Activated CD4-positive, alpha-beta T cell treated with anti-CD3 and anti-CD28 coated beads, Interleukin-2, amount 10 ng/mL, durations not matched to agents 7 days and 5 days (primary cell): ENCODE measurements around the gene MFSD6. TPM values are rescaled to one million over a fixed set of nuclear protein-coding genes. Genes with fewer than 3 reads are reported as not detected.

ENCODE experiments used
- CTCF ChIA-PET: fragments of 350-600 bp; sonication (Branson Sonifier 250); formaldehyde crosslinking; loops from one replicate; lab custom pipeline; 2021; ENCODE audit warnings: antibody characterized with exemption; lab: Charles Lee
- POLR2A ChIA-PET: fragments of 350-600 bp; sonication (Branson Sonifier 250); formaldehyde crosslinking; loops from one replicate; lab custom pipeline; 2021; ENCODE audit warnings: antibody characterized with exemption; lab: Charles Lee
- DNase-seq: peaks from one replicate; pipeline ENCODE4 v3.0.0-alpha.2; 2020
- H3K27ac Mint-ChIP-seq: one replicate; pipeline ENCODE4 v1.8.0; 2021; ENCODE audit warnings: mild to moderate bottlenecking, moderate library complexity, mixed read lengths
- H3K27me3 Mint-ChIP-seq: one replicate; pipeline ENCODE4 v1.8.0; 2021; ENCODE audit warnings: mixed read lengths
- H3K36me3 Mint-ChIP-seq: one replicate; pipeline ENCODE4 v1.8.0; 2021; ENCODE audit warnings: low read depth, mixed read lengths
- H3K4me1 Mint-ChIP-seq: one replicate; pipeline ENCODE4 v1.8.0; 2021; ENCODE audit warnings: mixed read lengths
- H3K4me3 Mint-ChIP-seq: one replicate; pipeline ENCODE4 v1.8.0; 2021; ENCODE audit warnings: mild to moderate bottlenecking, moderate library complexity, mixed read lengths
- H3K9me3 Mint-ChIP-seq: one replicate; pipeline ENCODE4 v1.8.0; 2021; ENCODE audit warnings: mixed read lengths
- total RNA-seq, 2 experiments: library from RNA; stranded (reverse); gene quantifications; one replicate each; pipeline ENCODE4 v1.2.3, GENCODE V29; 2021

Gene MFSD6
- total RNA-seq, 2 experiments from 2014 or later: 42.3 to 42.8 TPM

GRCh38 chr2:190533968-190534309 lies 125.8 kb downstream of the MFSD6 start:
- H3K9me3 Mint-ChIP-seq: peaks cover 21% of the 10 kb centered on the region
- peaks cover 64% of the 10 kb centered on the region for H3K4me1 Mint-ChIP-seq
- DNase-seq: peak; percentile 71
- H3K36me3 Mint-ChIP-seq: peaks cover 42% of the 10 kb centered on the region
- ChIA-PET CTCF (interaction anchor here (0.9 to 1.1 kb wide), 4 partner anchors 19 to 317 kb away, joined by 3 to 4 read pairs (median 3); no protein-coding TSS in a partner anchor), POLR2A (interaction anchor here (0.6 kb wide), 1 partner anchor 115 kb away, joined by 4 read pairs; no protein-coding TSS in a partner anchor)
- peak overlapping the region; percentile 100 for H3K27ac Mint-ChIP-seq
- H3K4me3 Mint-ChIP-seq: peak overlapping the region; percentile 94
- H3K27me3 Mint-ChIP-seq: no peaks in the 10 kb centered on the region

- peaks cover 25% of the 10 kb centered on the region for H3K9me3 Mint-ChIP-seq
- H3K36me3 Mint-ChIP-seq: peaks cover 43% of the 10 kb centered on the region
- peaks cover 59% of the 10 kb centered on the region for H3K4me1 Mint-ChIP-seq
- H3K27ac Mint-ChIP-seq: peak within 1 kb of the TSS; percentile 100
- POLR2A ChIA-PET: interaction anchor here (0.6 kb wide), 1 partner anchor 116 kb away, joined by 4 read pairs; no protein-coding TSS in a partner anchor
- no peaks in the 10 kb centered on the region for H3K27me3 Mint-ChIP-seq
- peak within 1 kb of the TSS; percentile 94 for H3K4me3 Mint-ChIP-seq
- DNase-seq: peak; percentile 80
- CTCF ChIA-PET: interaction anchor here (0.9 to 1.1 kb wide), 2 partner anchors 19 to 128 kb away, joined by 3 read pairs; no protein-coding TSS in a partner anchor
Measured at GRCh38 chr2:190534310-190535120, 126.4 kb downstream of the MFSD6 start, which contains the start of gene NEMP2. TSS of gene NEMP2 (minus strand) at chr2:190534722. CDS start at chr2:190534655, 67 bp downstream.

- Mint-ChIP-seq H3K4me3 (peak overlapping the region; percentile 94), H3K27me3 (no peaks in the 10 kb centered on the region), H3K9me3 (peaks cover 29% of the 10 kb centered on the region), H3K36me3 (peaks cover 44% of the 10 kb centered on the region), H3K4me1 (peaks cover 53% of the 10 kb centered on the region), H3K27ac (peak overlapping the region; percentile 98)
- ChIA-PET CTCF (no interaction called here), POLR2A (no interaction called here)
- DNase-seq: no peak
Measured at GRCh38 chr2:190535121-190535439, 126.9 kb downstream of the MFSD6 start.

- ChIA-PET CTCF (no interaction called here), POLR2A (no interaction called here)
- DNase-seq: no peak
- Mint-ChIP-seq H3K4me1 (peaks cover 48% of the 10 kb centered on the region), H3K4me3 (peak overlapping the region; percentile 94), H3K36me3 (peaks cover 49% of the 10 kb centered on the region), H3K9me3 (peaks cover 32% of the 10 kb centered on the region), H3K27ac (peak overlapping the region; percentile 77), H3K27me3 (no peaks in the 10 kb centered on the region)
Measured at GRCh38 chr2:190535586-190535985, 127.4 kb downstream of the MFSD6 start.

GRCh38 chr2:190537765-190538164 lies 129.6 kb downstream of the MFSD6 start:
- H3K36me3 Mint-ChIP-seq: peaks cover 67% of the 10 kb centered on the region
- H3K4me1 Mint-ChIP-seq: peaks cover 29% of the 10 kb centered on the region
- ChIA-PET POLR2A (no interaction called here), CTCF (interaction anchor here (1.3 to 1.4 kb wide), 2 partner anchors 11 to 16 kb away, joined by 3 to 4 read pairs; no protein-coding TSS in a partner anchor)
- H3K27ac Mint-ChIP-seq: no peak overlapping the region
- H3K9me3 Mint-ChIP-seq: peaks cover 53% of the 10 kb centered on the region
- DNase-seq: no peak
- no peak overlapping the region for H3K4me3 Mint-ChIP-seq
- H3K27me3 Mint-ChIP-seq: no peaks in the 10 kb centered on the region

- no peak overlapping the region for H3K4me3 Mint-ChIP-seq
- ChIA-PET POLR2A (no interaction called here), CTCF (interaction anchor here (0.9 to 1.4 kb wide), 3 partner anchors 10 to 15 kb away, joined by 3 to 4 read pairs (median 3); no protein-coding TSS in a partner anchor)
- peaks cover 56% of the 10 kb centered on the region for H3K9me3 Mint-ChIP-seq
- H3K27ac Mint-ChIP-seq: no peak overlapping the region
- peaks cover 70% of the 10 kb centered on the region for H3K36me3 Mint-ChIP-seq
- H3K4me1 Mint-ChIP-seq: peaks cover 24% of the 10 kb centered on the region
- no peaks in the 10 kb centered on the region for H3K27me3 Mint-ChIP-seq
- DNase-seq: no peak
Measured at GRCh38 chr2:190538201-190538600, 130.0 kb downstream of the MFSD6 start.

GRCh38 chr2:190540048-190540447 lies 131.9 kb downstream of the MFSD6 start:
- no peak overlapping the region for H3K27ac Mint-ChIP-seq
- POLR2A ChIA-PET: no interaction called here
- H3K4me3 Mint-ChIP-seq: no peak overlapping the region
- CTCF ChIA-PET: interaction anchor here (1.4 kb wide), 1 partner anchor 9 kb away, joined by 3 read pairs; no protein-coding TSS in a partner anchor
- H3K9me3 Mint-ChIP-seq: peaks cover 56% of the 10 kb centered on the region
- peaks cover 66% of the 10 kb centered on the region for H3K36me3 Mint-ChIP-seq
- DNase-seq: no peak
- peaks cover 16% of the 10 kb centered on the region for H3K4me1 Mint-ChIP-seq
- H3K27me3 Mint-ChIP-seq: no peaks in the 10 kb centered on the region

- ChIA-PET POLR2A (no interaction called here), CTCF (no interaction called here)
- Mint-ChIP-seq H3K4me3 (no peak overlapping the region), H3K27me3 (no peaks in the 10 kb centered on the region), H3K4me1 (no peaks in the 10 kb centered on the region), H3K36me3 (peaks cover 33% of the 10 kb centered on the region), H3K9me3 (peaks cover 27% of the 10 kb centered on the region), H3K27ac (no peak overlapping the region)
- DNase-seq: no peak
Measured at GRCh38 chr2:190545093-190545492, 136.9 kb downstream of the MFSD6 start.

GRCh38 chr2:190545555-190546385 lies 137.6 kb downstream of the MFSD6 start:
- Mint-ChIP-seq H3K4me1 (no peaks in the 10 kb centered on the region), H3K9me3 (peaks cover 22% of the 10 kb centered on the region), H3K27ac (no peak overlapping the region), H3K36me3 (peaks cover 26% of the 10 kb centered on the region), H3K27me3 (no peaks in the 10 kb centered on the region), H3K4me3 (no peak overlapping the region)
- ChIA-PET POLR2A (no interaction called here), CTCF (no interaction called here)
- no peak for DNase-seq

GRCh38 chr2:190546734-190547133 lies 138.6 kb downstream of the MFSD6 start:
- no peak overlapping the region for H3K27ac Mint-ChIP-seq
- peaks cover 13% of the 10 kb centered on the region for H3K9me3 Mint-ChIP-seq
- no peak overlapping the region for H3K4me3 Mint-ChIP-seq
- ChIA-PET POLR2A (no interaction called here), CTCF (no interaction called here)
- no peaks in the 10 kb centered on the region for H3K27me3 Mint-ChIP-seq
- peaks cover 2% of the 10 kb centered on the region for H3K4me1 Mint-ChIP-seq
- DNase-seq: no peak
- H3K36me3 Mint-ChIP-seq: peaks cover 17% of the 10 kb centered on the region

- Mint-ChIP-seq H3K4me1 (peaks cover 8% of the 10 kb centered on the region), H3K27ac (no peak overlapping the region), H3K27me3 (no peaks in the 10 kb centered on the region), H3K9me3 (peaks cover 2% of the 10 kb centered on the region), H3K4me3 (no peak overlapping the region), H3K36me3 (peaks cover 7% of the 10 kb centered on the region)
- ChIA-PET CTCF (interaction anchor here (1.4 kb wide), 1 partner anchor 10 kb away, joined by 4 read pairs; no protein-coding TSS in a partner anchor), POLR2A (no interaction called here)
- no peak for DNase-seq
Measured at GRCh38 chr2:190547886-190548285, 139.7 kb downstream of the MFSD6 start.

- Mint-ChIP-seq H3K4me3 (no peak overlapping the region), H3K9me3 (no peaks in the 10 kb centered on the region), H3K27ac (no peak overlapping the region), H3K27me3 (no peaks in the 10 kb centered on the region), H3K4me1 (peaks cover 8% of the 10 kb centered on the region), H3K36me3 (peaks cover 8% of the 10 kb centered on the region)
- ChIA-PET CTCF (interaction anchor here (1.3 to 2.3 kb wide), 2 partner anchors 13 to 60 kb away, joined by 3 to 11 read pairs; no protein-coding TSS in a partner anchor), POLR2A (no interaction called here)
- no peak for DNase-seq
Measured at GRCh38 chr2:190550137-190550536, 142.0 kb downstream of the MFSD6 start.
